Right lobe of liver (tissue), 6 donors: Measurements from ENCODE around the gene PAM16. TPM values are rescaled to one million over a fixed set of nuclear protein-coding genes. Genes with fewer than 3 reads are reported as not detected.

Experiments used
- ATAC-seq, 4 donors: fragments of 200-7000 bp; cut with Tn5 transposase; one replicate each; pipeline ENCODE4 v1.9.1; 2020; ENCODE audit warnings: mild to moderate bottlenecking in 4 of 4, moderate library complexity in 4 of 4
- DNase-seq, 3 donors: peaks; one replicate each; pipeline ENCODE4 v3.0.0-alpha.2; 2020
- H3K27ac ChIP-seq, 3 donors: fragments of 200-600 bp; one replicate each; pipeline ENCODE4 v1.8.0; 2022
- H3K27me3 ChIP-seq, 2 donors: fragments of 200-600 bp; one replicate each; pipeline ENCODE4 v1.8.0; 2022
- H3K36me3 ChIP-seq, 4 donors: fragments of 200-600 bp; sonication (generic) in 1 of 4; one replicate each; pipeline versions ENCODE4 v1.5.1 to v1.8.0; 2017 to 2022; ENCODE audit warnings: control low read depth in 1 of 4
- H3K4me1 ChIP-seq, 4 donors: fragments of 200-600 bp; sonication (generic) in 1 of 4; one replicate each; pipeline versions ENCODE4 v1.5.1 to v1.8.0; 2017 to 2022; ENCODE audit warnings: control low read depth in 1 of 4
- H3K4me3 ChIP-seq, 3 donors: fragments of 200-600 bp; one replicate each; pipeline ENCODE4 v1.8.0; 2022
- H3K9me3 ChIP-seq, 4 donors: fragments of 200-600 bp; sonication (generic) in 1 of 4; one replicate each; pipeline versions ENCODE4 v1.5.1 to v1.8.0; 2017 to 2022; ENCODE audit warnings: control low read depth in 1 of 4
- POLR2A ChIP-seq: fragments of 450-650 bp; IDR thresholded peaks from one replicate; pipeline ENCODE4 v1.6.1; 2017; ENCODE audit warnings: antibody characterized with exemption, mild to moderate bottlenecking
- WGBS: methylation state at CpG from one replicate; pipeline ENCODE4 v1.1.6; 2018; ENCODE audit warnings: low coverage, low lambda C conversion rate; ENCODE audit not compliant: insufficient coverage; ENCODE audit errors: missing lambda C conversion rate; 5-methylcytosine and 5-hydroxymethylcytosine counted together
- intact Hi-C, 2 donors: fragments of 100-400 bp; cut with DNase I; formaldehyde crosslinking; loops; one replicate each; pipeline versions ENCODE4 v1.11.2 to v1.14.1; 2022
- total RNA-seq, 6 experiments: library from RNA; depleted of rRNA in 2 of 6; stranded (reverse); fragments of >200 nt in 2 of 6; fragmentation: NEBNext Ultra II Directional in 3 of 6; extraction: Animal tissue kit (Norgen Biotek cat#: 25700) in 3 of 6; gene quantifications; one replicate each; pipeline versions ENCODE4 v1.1.0 to v1.2.4, GENCODE V29; 2016 to 2023
- TF ChIP-seq, protein P1 (sequence below), 4 donors: fragments of 200-600 bp in 3 of 4; fragments of 450-650 bp in 1 of 4; IDR thresholded peaks; one replicate each; pipeline versions ENCODE4 v1.5.1 to v1.8.0; 2016 to 2022; ENCODE audit warnings: antibody characterized with exemption in 4 of 4, mild to moderate bottlenecking in 2 of 4
- donor health status: DM: no; HTN: yes; CAD: no.
- donor health status: DM: no; HTN: no; CAD: no.
- donor health status: DM: no; HTN: no; CAD: no.
- donor health status: DM: no; HTN: yes; CAD: no.
- donor health status: DM: no; HTN: yes; CAD: no.

The PAM16 gene
- total RNA-seq, 6 experiments from 2014 or later = 27.9 to 45.9 (median 32.8) TPM

DNA sequence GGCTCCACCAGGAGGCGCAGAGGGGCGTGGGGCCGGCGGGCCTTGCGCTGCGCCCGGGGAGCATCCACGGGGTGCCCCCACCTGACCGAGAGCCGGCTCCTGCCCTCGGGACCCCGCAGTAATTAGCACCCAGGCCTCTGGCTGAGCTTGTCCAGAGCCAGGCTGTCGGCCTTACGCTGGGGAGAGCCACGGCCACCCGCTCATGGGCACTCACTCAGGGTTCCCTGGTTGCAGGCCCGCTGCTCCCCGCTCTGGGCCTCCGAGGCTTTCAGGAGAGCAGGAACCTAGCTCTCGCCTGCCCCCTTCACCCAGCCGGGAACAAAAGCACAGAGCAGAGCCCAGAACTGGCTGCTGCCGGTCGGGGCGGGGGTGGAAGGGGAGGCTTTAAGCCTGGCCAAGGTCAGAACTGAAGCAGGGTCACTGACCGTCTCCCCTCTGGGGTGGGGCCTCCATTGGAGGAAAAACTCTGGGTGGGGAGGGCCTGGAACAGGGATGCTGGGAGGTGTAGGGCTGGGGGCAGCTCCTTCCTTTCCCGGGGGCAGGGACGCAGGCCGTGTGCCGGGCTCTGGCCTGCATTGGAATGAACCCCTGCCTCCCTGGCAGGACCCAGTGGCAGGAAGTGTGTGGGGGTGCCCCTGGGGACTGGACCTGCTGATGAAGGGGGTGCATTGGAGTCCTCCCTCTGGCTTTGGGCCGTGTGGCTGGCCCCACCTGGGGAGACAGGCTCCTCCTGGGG is 22.9 kb downstream of the PAM16 start:
- ATAC-seq (peak; percentile 80 to 86 (median 84)), DNase-seq (peak; percentile 79 to 87 (median 81))
- Histone ChIP-seq H3K27ac (peak overlapping the region; percentile 25 to 76 (median 57)), H3K4me1 (peaks cover 0 to 24% (median 5%) of the 10 kb centered on the region in 4 donors), H3K27me3 (no peaks in the 10 kb centered on the region), H3K36me3 (no peaks in the 10 kb centered on the region), H3K4me3 (peak overlapping the region; percentile 32 to 56 (median 35)), H3K9me3 (no peaks in the 10 kb centered on the region)
- intact Hi-C loops = no loop called here
- TF ChIP-seq, protein P1, sequence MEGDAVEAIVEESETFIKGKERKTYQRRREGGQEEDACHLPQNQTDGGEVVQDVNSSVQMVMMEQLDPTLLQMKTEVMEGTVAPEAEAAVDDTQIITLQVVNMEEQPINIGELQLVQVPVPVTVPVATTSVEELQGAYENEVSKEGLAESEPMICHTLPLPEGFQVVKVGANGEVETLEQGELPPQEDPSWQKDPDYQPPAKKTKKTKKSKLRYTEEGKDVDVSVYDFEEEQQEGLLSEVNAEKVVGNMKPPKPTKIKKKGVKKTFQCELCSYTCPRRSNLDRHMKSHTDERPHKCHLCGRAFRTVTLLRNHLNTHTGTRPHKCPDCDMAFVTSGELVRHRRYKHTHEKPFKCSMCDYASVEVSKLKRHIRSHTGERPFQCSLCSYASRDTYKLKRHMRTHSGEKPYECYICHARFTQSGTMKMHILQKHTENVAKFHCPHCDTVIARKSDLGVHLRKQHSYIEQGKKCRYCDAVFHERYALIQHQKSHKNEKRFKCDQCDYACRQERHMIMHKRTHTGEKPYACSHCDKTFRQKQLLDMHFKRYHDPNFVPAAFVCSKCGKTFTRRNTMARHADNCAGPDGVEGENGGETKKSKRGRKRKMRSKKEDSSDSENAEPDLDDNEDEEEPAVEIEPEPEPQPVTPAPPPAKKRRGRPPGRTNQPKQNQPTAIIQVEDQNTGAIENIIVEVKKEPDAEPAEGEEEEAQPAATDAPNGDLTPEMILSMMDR (IDR thresholded peaks at IDR 0.05) = peak; percentile 45 to 64 (median 59)
- peak; percentile 59 for TF ChIP-seq POLR2A
- WGBS = 3% methylated on average over 8 of the region's 30 CpGs

DNA sequence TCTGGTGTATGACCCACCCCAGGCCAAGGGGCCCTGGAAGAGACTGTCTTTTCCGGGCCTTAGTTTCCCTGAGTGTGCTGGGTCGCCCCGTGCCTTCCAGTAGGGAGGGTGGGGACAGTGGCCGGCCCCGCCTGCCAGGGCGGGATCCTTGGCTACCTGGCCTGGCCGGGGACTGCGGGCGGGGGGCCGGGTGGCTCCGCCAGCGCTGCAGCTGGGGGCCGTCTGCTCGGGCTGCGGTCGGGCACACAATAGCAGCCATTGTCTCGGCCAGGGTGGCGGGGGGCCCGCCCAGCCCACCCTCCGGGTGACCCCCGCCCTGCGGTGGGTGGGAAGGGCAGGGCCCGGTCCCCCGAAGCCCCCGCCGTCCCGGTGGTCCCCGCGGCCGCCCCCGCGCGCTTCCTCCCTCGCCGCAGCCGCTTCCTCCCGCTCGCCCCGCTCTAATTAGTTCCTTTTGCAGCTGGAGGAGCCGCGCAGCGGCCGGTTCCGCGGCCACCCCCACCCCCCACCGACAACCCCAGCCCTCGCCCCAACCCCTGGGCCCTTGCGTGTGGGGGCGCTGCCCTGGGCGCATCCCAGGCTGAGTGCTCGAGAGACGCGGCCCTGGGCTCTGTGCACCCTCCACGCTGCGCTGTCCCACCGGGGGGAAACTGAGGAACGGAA is 23.6 kb downstream of the PAM16 start:
- ATAC-seq = peak in 1 of 4 donors; percentile 1
- DNase-seq = no peak
- no peaks in the 10 kb centered on the region for H3K36me3 ChIP-seq
- peaks cover 0 to 24% (median 5%) of the 10 kb centered on the region in 4 donors for H3K4me1 ChIP-seq
- H3K27me3 ChIP-seq = no peaks in the 10 kb centered on the region
- H3K4me3 ChIP-seq = peak overlapping the region; percentile 32 to 56 (median 35)
- no peak for TF ChIP-seq POLR2A
- H3K27ac ChIP-seq = peak overlapping the region; percentile 25 to 57 (median 50)
- intact Hi-C loops = no loop called here
- no CpG with 5 or more reads among the region's 57 CpGs for WGBS
- H3K9me3 ChIP-seq = no peaks in the 10 kb centered on the region

DNA sequence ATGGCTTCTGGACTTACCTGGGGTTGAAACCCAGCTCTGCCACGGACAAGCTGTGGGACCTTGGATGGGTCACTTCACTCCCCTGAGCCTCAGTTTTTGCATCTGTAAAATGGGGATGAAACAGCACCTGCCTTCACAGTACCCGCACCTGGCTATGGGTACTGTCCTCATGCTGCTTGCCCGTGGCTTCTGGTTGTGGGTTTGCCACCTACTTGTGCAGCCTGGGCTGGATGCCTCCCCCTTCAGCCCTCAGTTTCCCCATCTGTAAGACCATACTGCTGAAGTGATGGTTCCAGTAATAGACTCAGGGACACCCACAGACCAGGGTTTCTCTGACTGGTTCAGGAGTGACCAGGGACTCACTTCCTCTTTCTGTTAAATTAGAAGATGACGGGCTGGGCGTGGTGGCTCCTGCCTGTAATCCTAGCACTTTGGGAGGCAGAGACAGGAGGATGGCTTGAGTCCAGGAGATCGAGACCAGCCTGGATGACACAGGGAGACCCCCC is 25.8 kb downstream of the PAM16 start:
- WGBS = no CpG with 5 or more reads among the region's 6 CpGs
- Histone ChIP-seq H3K27ac (no peak overlapping the region), H3K9me3 (no peaks in the 10 kb centered on the region), H3K36me3 (no peaks in the 10 kb centered on the region), H3K27me3 (no peaks in the 10 kb centered on the region), H3K4me1 (peaks cover 0 to 24% (median 5%) of the 10 kb centered on the region in 4 donors), H3K4me3 (no peak overlapping the region)
- DNase-seq (peak in 1 of 3 donors; percentile 15), ATAC-seq (no peak)
- intact Hi-C loops = no loop called here
- no peak for TF ChIP-seq POLR2A
- TF ChIP-seq, protein P1 (IDR thresholded peaks at IDR 0.05) = no peak

DNA sequence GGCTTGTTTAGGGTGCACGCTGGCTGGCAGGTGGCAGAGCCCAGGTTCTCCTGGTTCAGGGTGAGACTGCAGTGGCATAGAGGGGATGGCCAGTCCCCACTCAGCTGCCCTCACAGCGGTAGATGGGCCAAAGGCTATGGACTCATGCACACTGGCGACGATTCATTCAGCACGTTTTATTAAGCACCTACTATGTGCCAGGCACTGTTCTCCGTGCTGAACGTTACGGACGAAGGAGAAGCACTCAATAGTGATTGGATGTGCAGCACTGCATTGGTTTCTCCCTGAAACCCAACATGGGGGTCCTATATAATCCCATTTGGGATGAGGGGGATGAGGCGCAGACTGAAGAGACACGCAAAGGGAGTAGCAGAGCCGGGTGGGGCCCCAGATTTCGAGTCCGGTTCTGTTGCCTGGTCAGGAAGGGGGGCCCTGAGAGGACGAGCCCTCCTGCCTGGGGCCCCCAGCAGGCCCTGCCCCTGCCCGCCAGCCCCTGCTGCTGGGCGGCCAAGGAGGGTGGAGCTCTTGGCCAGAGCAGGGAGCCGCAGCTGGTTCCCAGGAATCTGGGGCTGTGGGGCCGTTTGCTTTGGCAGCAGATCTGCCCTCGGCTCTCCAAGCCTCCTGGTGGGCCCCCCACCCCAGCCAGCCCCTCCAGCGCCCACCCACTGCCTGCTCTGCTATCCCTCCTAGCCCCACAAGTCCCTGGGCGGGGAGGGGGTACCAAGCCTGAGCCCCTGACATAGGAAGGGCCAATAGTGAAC is 26.4 kb downstream of the PAM16 start:
- Histone ChIP-seq H3K4me3 (no peak overlapping the region), H3K9me3 (no peaks in the 10 kb centered on the region), H3K36me3 (no peaks in the 10 kb centered on the region), H3K27ac (no peak overlapping the region), H3K4me1 (peaks cover 0 to 20% (median 5%) of the 10 kb centered on the region in 4 donors), H3K27me3 (no peaks in the 10 kb centered on the region)
- TF ChIP-seq, protein P1 (IDR thresholded peaks at IDR 0.05) = no peak
- no peak for TF ChIP-seq POLR2A
- DNase-seq (peak in 1 of 3 donors; percentile 16), ATAC-seq (no peak)
- WGBS = 80% methylated on average over 1 of the region's 22 CpGs
- intact Hi-C loops = no loop called here
